Spleen (tissue), 7 donors: ENCODE results near the gene CATSPERD.

Experiments
- POLR2A ChIP-seq, 3 donors: fragments of 450-650 bp; IDR thresholded peaks; one replicate each; pipeline ENCODE4 v1.5.1; 2017; ENCODE audit warnings: antibody characterized with exemption in 3 of 3, mild to moderate bottlenecking in 1 of 3
- POLR2AphosphoS5 ChIP-seq, 3 donors: sonication (generic); formaldehyde crosslinking; IDR thresholded peaks; one replicate each; pipeline ENCODE4 v1.5.1; 2017; ENCODE audit warnings: antibody characterized with exemption in 3 of 3
- TF ChIP-seq, protein P1 (sequence below), 11 experiments: fragments of 200-600 bp in 7 of 11; fragments of 450-650 bp in 4 of 11; sonication (generic) in 4 of 11; IDR thresholded peaks in 8 of 11; conservative IDR thresholded peaks in 3 of 11; 1 replicate in 7 of 11; 2 replicates in 4 of 11; pipeline versions ENCODE4 v1.4.0 to v1.8.0; 2016 to 2021; ENCODE audit warnings: antibody characterized with exemption in 11 of 11, inconsistent platforms in 4 of 11, mild to moderate bottlenecking in 1 of 11
- donor health status: DM: no; HTN: no; CAD: no; lungs with moderate emphysema.
- donor health status: DM: no; HTN: no; CAD: no.
- donor health status: DM: no; HTN: no; CAD: no.

DNA sequence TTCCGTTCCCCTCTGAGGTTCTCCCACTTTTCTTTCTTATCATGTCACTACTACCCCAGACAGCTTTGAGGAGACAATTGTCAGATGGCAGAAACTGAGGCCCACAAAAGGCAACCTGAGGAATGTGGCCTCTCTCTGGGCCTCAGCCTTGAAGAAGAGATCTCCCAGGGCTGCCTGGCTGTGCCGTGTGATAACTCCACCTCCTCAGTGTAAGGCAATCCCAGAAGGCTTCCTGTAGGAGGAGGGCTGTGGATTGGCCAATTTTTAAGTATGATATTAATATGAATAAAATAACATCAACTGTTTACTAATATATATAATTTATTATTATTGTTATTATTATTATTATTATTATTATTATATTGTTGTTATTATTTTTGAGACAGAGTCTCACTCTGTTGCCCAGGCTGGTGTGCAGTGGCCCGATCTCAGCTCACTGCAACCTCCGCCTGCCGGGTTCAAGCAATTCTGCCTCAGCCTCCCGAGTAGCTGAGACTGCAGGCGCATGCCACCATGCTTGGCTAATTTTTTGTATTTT lies 75.0 kb downstream of the CATSPERD start:
- TF ChIP-seq, protein P1, sequence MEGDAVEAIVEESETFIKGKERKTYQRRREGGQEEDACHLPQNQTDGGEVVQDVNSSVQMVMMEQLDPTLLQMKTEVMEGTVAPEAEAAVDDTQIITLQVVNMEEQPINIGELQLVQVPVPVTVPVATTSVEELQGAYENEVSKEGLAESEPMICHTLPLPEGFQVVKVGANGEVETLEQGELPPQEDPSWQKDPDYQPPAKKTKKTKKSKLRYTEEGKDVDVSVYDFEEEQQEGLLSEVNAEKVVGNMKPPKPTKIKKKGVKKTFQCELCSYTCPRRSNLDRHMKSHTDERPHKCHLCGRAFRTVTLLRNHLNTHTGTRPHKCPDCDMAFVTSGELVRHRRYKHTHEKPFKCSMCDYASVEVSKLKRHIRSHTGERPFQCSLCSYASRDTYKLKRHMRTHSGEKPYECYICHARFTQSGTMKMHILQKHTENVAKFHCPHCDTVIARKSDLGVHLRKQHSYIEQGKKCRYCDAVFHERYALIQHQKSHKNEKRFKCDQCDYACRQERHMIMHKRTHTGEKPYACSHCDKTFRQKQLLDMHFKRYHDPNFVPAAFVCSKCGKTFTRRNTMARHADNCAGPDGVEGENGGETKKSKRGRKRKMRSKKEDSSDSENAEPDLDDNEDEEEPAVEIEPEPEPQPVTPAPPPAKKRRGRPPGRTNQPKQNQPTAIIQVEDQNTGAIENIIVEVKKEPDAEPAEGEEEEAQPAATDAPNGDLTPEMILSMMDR (IDR thresholded peaks at IDR 0.05 in 8 of 11, conservative IDR thresholded peaks at IDR 0.05 in 3 of 11), result no peak
- no peak for TF ChIP-seq POLR2A (IDR thresholded peaks at IDR 0.05)
- no peak for TF ChIP-seq POLR2AphosphoS5 (IDR thresholded peaks at IDR 0.05)
